K562 (cell line): ENCODE measurements around the gene ZNF490. TPM values are rescaled to one million over a fixed set of nuclear protein-coding genes. Genes with fewer than 3 reads are reported as not detected.

ENCODE experiments used
- ATAC-seq: fragments of 200-7000 bp; cut with Tn5 transposase; 3 replicates; pipeline ENCODE4 v1.9.1; 2020; ENCODE audit warnings: moderate library complexity
- BruUV-seq: library from RNA; stranded (reverse); fragments of 400-500 nt; replicated peaks from 2 replicates; lab custom pipeline; 2021; lab: Mats Ljungman, UMichigan
- CTCF ChIA-PET: fragments of 300-600 bp; formaldehyde crosslinking; extraction: SDS; loops from one replicate; lab custom pipeline; 2021; ENCODE audit warnings: low intra/inter-chr PET ratio; lab: Yijun Ruan, JAX
- POLR2A ChIA-PET: fragments of 300-600, 350-650 bp; sonication (Branson Sonifier 250); formaldehyde crosslinking; extraction: SDS; loops from one replicate; lab custom pipeline; 2021; ENCODE audit warnings: antibody characterized with exemption, inconsistent platforms; lab: Yijun Ruan, JAX
- DNase-seq, 4 experiments: peaks; one replicate each; pipeline versions ENCODE4 v3.0.0 to v3.0.0-alpha.2; 2011 to 2018; ENCODE audit warnings: low spot score in 3 of 4, mixed read lengths in 3 of 4; ENCODE audit errors: extremely low read depth in 1 of 4
- FAIRE-seq: peaks from 2 replicates; lab custom pipeline; 2011; peaks lifted over from hg19 to GRCh38; lab: Jason Lieb, UNC
- H2AFZ ChIP-seq: 2 replicates; pipeline ENCODE4 v1.6.0; 2011; ENCODE audit warnings: low read depth, low read length, control low read depth, inconsistent platforms
- H3K27ac ChIP-seq: fragments of 200-600 bp; 3 replicates; pipeline ENCODE4 v1.8.0; 2011; ENCODE audit warnings: low read depth, mild to moderate bottlenecking, control low read depth, inconsistent platforms, low read length, moderate library complexity, mixed read lengths; ENCODE audit errors: extremely low read depth
- H3K27me3 ChIP-seq, 2 experiments: fragments of 300-600 bp in 1 of 2; 2 replicates in 1 of 2; 3 replicates in 1 of 2; pipeline versions ENCODE4 v1.6.0 to v1.8.0; 2011; ENCODE audit warnings: inconsistent platforms in 2 of 2, low read length in 2 of 2, mild to moderate bottlenecking in 1 of 2, mixed read lengths in 1 of 2, moderate library complexity in 1 of 2; ENCODE audit not compliant: control insufficient read depth in 2 of 2, insufficient read depth in 2 of 2
- H3K36me3 ChIP-seq: fragments of 300-600 bp; 3 replicates; pipeline ENCODE4 v1.8.0; 2011; ENCODE audit warnings: mild to moderate bottlenecking, low read length, inconsistent platforms; ENCODE audit not compliant: control insufficient read depth, insufficient read depth
- H3K4me1 ChIP-seq, 2 experiments: fragments of 200-600 bp in 1 of 2; replicated peaks in 1 of 2; 2 replicates in 1 of 2; 3 replicates in 1 of 2; pipeline versions ENCODE4 v1.5.1 to v1.8.0; 2011; ENCODE audit warnings: inconsistent platforms in 2 of 2, low read length in 2 of 2, mild to moderate bottlenecking in 1 of 2, mixed read lengths in 1 of 2, moderate library complexity in 1 of 2; ENCODE audit not compliant: control insufficient read depth in 2 of 2, insufficient read depth in 2 of 2
- H3K4me2 ChIP-seq: 2 replicates; pipeline ENCODE4 v1.6.1; 2011; ENCODE audit warnings: low read length, control low read depth, inconsistent platforms, mixed read lengths; ENCODE audit not compliant: insufficient read depth
- H3K4me3 ChIP-seq: fragments of 200-600 bp; sonication (generic), shearing (Covaris generic); 2 replicates; pipeline ENCODE4 v1.5.1; 2016; ENCODE audit warnings: control low read depth, inconsistent platforms
- H3K79me2 ChIP-seq: fragments of 200-600 bp; 3 replicates; pipeline ENCODE4 v1.8.0; 2011; ENCODE audit warnings: low read length, inconsistent platforms; ENCODE audit not compliant: control insufficient read depth, insufficient read depth
- H3K9ac ChIP-seq, 2 experiments: 2 replicates each; pipeline versions ENCODE4 v1.6.0 to v1.6.1; 2011; ENCODE audit warnings: low read depth in 2 of 2, low read length in 2 of 2, control low read depth in 1 of 2, inconsistent platforms in 1 of 2, mild to moderate bottlenecking in 1 of 2, mixed read lengths in 1 of 2; ENCODE audit not compliant: insufficient read depth in 1 of 2
- H3K9me1 ChIP-seq: one replicate; pipeline ENCODE4 v1.6.0; 2011; ENCODE audit warnings: inconsistent platforms, mild to moderate bottlenecking, low read length, moderate library complexity; ENCODE audit not compliant: control insufficient read depth, insufficient read depth
- H3K9me3 ChIP-seq: replicated peaks from 2 replicates; pipeline ENCODE4 v1.5.1; 2011; ENCODE audit warnings: low read depth, low read length, inconsistent platforms; ENCODE audit not compliant: control insufficient read depth, insufficient read depth
- H4K20me1 ChIP-seq: replicated peaks from 2 replicates; pipeline ENCODE4 v1.6.1; 2011; ENCODE audit warnings: low read length, inconsistent platforms, mixed read lengths; ENCODE audit not compliant: control insufficient read depth, insufficient read depth
- CHCHD3 ChIP-seq: fragments of 250-450 bp; sonication (Bioruptor Pico); IDR thresholded peaks from 2 replicates; pipeline ENCODE4 v2.1.2; 2022; ENCODE audit warnings: mild to moderate bottlenecking
- DPF2 ChIP-seq: fragments of 450-650 bp; IDR thresholded peaks from 2 replicates; pipeline ENCODE4 v1.6.1; 2016
- ELF2 ChIP-seq: fragments of 250-450 bp; sonication (Bioruptor Pico); IDR thresholded peaks from 2 replicates; pipeline ENCODE4 v1.5.0; 2021; ENCODE audit warnings: mild to moderate bottlenecking
- ESRRB ChIP-seq: fragments of 250-450 bp; sonication (Bioruptor Pico); IDR thresholded peaks from 2 replicates; pipeline ENCODE4 v1.5.0; 2020; ENCODE audit warnings: mild to moderate bottlenecking, moderate library complexity, borderline replicate concordance
- MAFF ChIP-seq: IDR thresholded peaks from 2 replicates; pipeline ENCODE4 v1.6.1; 2012; ENCODE audit warnings: low read length, improper control_type of control experiment
- MAFK ChIP-seq: IDR thresholded peaks from 2 replicates; pipeline ENCODE4 v1.6.1; 2011; ENCODE audit warnings: low read length, improper control_type of control experiment
- MCM2 ChIP-seq: fragments of 450-650 bp; IDR thresholded peaks from 2 replicates; pipeline ENCODE4 v1.6.1; 2017; ENCODE audit warnings: low read depth, mild to moderate bottlenecking
- NFIC ChIP-seq: fragments of 450-650 bp; IDR thresholded peaks from 2 replicates; pipeline ENCODE4 v1.6.1; 2017; ENCODE audit warnings: mild to moderate bottlenecking, inconsistent platforms
- NR2C1 ChIP-seq, 2 experiments: fragments of 450-650 bp; IDR thresholded peaks; 2 replicates each; pipeline ENCODE4 v1.6.1; 2017; ENCODE audit warnings: mild to moderate bottlenecking in 2 of 2, antibody characterized with exemption in 1 of 2, inconsistent platforms in 1 of 2, missing compliant biosample characterization in 1 of 2, missing genetic modification characterization in 1 of 2
- NRF1 ChIP-seq, 2 experiments: fragments of 450-650 bp; IDR thresholded peaks in 1 of 2; conservative IDR thresholded peaks in 1 of 2; 2 replicates each; pipeline ENCODE4 v1.6.1; 2014; ENCODE audit warnings: mild to moderate bottlenecking in 2 of 2
- RBM34 ChIP-seq: fragments of 200-400 bp; formaldehyde crosslinking; IDR thresholded peaks from 2 replicates; pipeline ENCODE4 v1.6.1; 2018; ENCODE audit warnings: low read length, borderline replicate concordance; ENCODE audit not compliant: insufficient read depth
- TAF9B ChIP-seq: fragments of 450-650 bp; IDR thresholded peaks from 2 replicates; pipeline ENCODE4 v1.6.1; 2018; ENCODE audit warnings: mild to moderate bottlenecking; ENCODE audit not compliant: partially characterized antibody
- ZFP36 ChIP-seq: fragments of 150-350 bp; IDR thresholded peaks from 2 replicates; pipeline ENCODE4 v1.6.1; 2018; ENCODE audit warnings: low read length, low read depth; ENCODE audit not compliant: partially characterized antibody
- ZNF217 ChIP-seq: sonication (generic); formaldehyde crosslinking; IDR thresholded peaks from 2 replicates; pipeline ENCODE4 v1.8.0; 2022; ENCODE audit warnings: mild to moderate bottlenecking, missing genetic modification reagents
- WGBS: fragments of 100-300 bp; shearing (Covaris generic); methylation state at CpG from one replicate; pipeline ENCODE4 v1.1.6; 2016; ENCODE audit warnings: low coverage, mixed read lengths; ENCODE audit not compliant: insufficient coverage; ENCODE audit errors: missing lambda C conversion rate; 5-methylcytosine and 5-hydroxymethylcytosine counted together
- in situ Hi-C: fragments of 300-500 bp; cut with MboI; formaldehyde crosslinking; loops from 4 replicates; pipeline ENCODE4 v1.15.0; 2018; ENCODE audit warnings: inconsistent platforms, mixed read lengths
- intact Hi-C: fragments of 100-400 bp; cut with micrococcal nuclease; formaldehyde crosslinking; loops from 2 replicates; pipeline ENCODE4 v1.14.2; 2022
- polyA plus RNA-seq, 8 experiments: library from polyadenylated mRNA; depleted of rRNA in 4 of 8; stranded (reverse) in 5 of 8; unstranded in 3 of 8; fragments of >200 nt; fragmentation: Nextera tagmentation in 2 of 8; fragmentation: Illumina TruSeq in 1 of 8; extraction: Ambion mirVana in 2 of 8; extraction: Trizol in 1 of 8; gene quantifications; 2 replicates each; pipeline versions ENCODE4 v1.2.1 to v1.2.3, GENCODE V29; 2011 to 2014; ENCODE audit warnings: inconsistent platforms in 1 of 8, missing spikeins in 1 of 8
- total RNA-seq, 7 experiments: library from RNA; depleted of rRNA in 6 of 7; stranded (reverse); fragments of >200 nt in 6 of 7; fragmentation: Illumina TruSeq in 2 of 7; extraction: Trizol in 2 of 7; gene quantifications; 2 replicates each; pipeline versions ENCODE4 v1.2.1 to v1.2.3, GENCODE V29; 2011 to 2021; ENCODE audit warnings: low replicate concordance in 1 of 7
- TF ChIP-seq, protein P1 (sequence below): fragments of 450-650 bp; IDR thresholded peaks from 2 replicates; pipeline ENCODE4 v1.6.1; 2016; ENCODE audit warnings: low read depth, mild to moderate bottlenecking, moderate library complexity
- TF ChIP-seq, protein P2 (sequence below): fragments of 250-450 bp; sonication (Bioruptor Pico); IDR thresholded peaks from 2 replicates; pipeline ENCODE4 v1.6.1; 2021; ENCODE audit warnings: mild to moderate bottlenecking
- TF ChIP-seq, protein P3 (sequence below): fragments of 250-450 bp; sonication (Bioruptor Pico); IDR thresholded peaks from 2 replicates; pipeline ENCODE4 v1.5.0; 2021; ENCODE audit warnings: mild to moderate bottlenecking, borderline replicate concordance

ZNF490 gene
- total and polyA plus RNA-seq, 9 of the 15 experiments (the other 6 are each of a cell fraction or from before 2014, with no cell fraction given) = 0.90 to 8.3 (median 4.4) TPM

DNA sequence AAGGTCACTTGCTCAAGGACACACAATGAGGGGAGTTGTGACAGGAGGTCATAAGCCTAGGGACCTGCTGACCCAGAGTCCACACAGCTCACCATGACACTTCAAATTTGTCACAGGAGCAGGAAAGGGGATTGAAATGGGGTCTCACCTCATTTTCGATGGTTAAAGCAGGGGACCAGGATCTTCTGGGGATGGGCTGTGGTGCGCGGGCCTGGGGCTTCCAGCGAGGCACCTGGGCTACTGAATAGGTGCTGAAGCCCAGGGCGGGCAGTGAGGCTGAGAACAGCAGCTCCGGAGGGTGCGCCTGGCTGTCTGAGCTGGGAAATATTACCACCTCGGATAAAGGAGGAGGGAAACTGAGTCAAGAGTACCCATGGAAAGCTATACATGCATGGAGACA lies 44.9 kb upstream of the ZNF490 start (continued):
- no peak for TF ChIP-seq TAF9B
- TF ChIP-seq MCM2 = no peak
- no peak for TF ChIP-seq NR2C1 (IDR thresholded peaks at IDR 0.05)
- TF ChIP-seq NR2C1 (tag; IDR thresholded peaks at IDR 0.05) = no peak
- TF ChIP-seq CHCHD3 (CRISPR knock-in tag) = no peak
- no peak for TF ChIP-seq ZFP36
- TF ChIP-seq, protein P1, sequence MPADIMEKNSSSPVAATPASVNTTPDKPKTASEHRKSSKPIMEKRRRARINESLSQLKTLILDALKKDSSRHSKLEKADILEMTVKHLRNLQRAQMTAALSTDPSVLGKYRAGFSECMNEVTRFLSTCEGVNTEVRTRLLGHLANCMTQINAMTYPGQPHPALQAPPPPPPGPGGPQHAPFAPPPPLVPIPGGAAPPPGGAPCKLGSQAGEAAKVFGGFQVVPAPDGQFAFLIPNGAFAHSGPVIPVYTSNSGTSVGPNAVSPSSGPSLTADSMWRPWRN = no peak

DNA sequence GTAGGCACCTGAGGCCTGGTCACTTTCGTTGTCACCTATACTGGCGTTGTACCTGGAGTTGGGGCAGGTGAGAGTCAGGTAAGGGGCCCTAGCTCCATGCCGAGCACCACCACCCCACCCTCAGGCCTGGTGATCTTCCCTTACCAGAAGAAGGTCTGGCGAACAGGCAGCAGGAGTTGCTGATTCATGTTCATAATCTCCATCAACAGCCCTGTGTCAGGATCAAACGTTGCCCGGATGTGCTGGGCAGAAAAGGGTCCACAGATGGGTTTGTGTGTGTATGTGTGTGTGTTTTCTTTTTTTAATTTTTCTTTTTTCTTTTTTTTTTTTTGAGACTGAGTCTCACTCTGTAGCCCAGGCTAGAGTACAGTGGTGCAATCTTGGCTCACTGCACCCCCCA lies 41.6 kb upstream of the ZNF490 start:
- peaks cover 14% of the 10 kb centered on the region; the same call in 2 of the 3 replicates for H3K36me3 ChIP-seq
- no peak overlapping the region for H3K4me3 ChIP-seq
- no TSS peak for BruUV-seq
- ATAC-seq (no peak), FAIRE-seq (peak; percentile 81), DNase-seq (peak in 2 of 4 experiments; percentile 22 to 24)
- in situ Hi-C loops (no loop called here), intact Hi-C loops (no loop called here)
- ChIA-PET POLR2A (no interaction called here), CTCF (no interaction called here)
- peaks cover 4 to 25% of the 10 kb centered on the region in 2 experiments; a peak in 4 of 5 replicates for H3K4me1 ChIP-seq
- H3K4me2 ChIP-seq = no peak overlapping the region
- WGBS = 28% methylated on average over 6 of the region's 6 CpGs
- H2AFZ ChIP-seq = no peak overlapping the region
- no peaks in the 10 kb centered on the region for H3K9me3 ChIP-seq
- no peaks in the 10 kb centered on the region for H3K79me2 ChIP-seq
- 0 out of 4 replicates have a peak overlapping the region, but pooled peaks of 1 of the 2 experiments have one; percentile 8 for H3K9ac ChIP-seq
- H3K9me1 ChIP-seq = no peaks in the 10 kb centered on the region
- peak overlapping the region; percentile 33; the same call in 1 of the 3 replicates for H3K27ac ChIP-seq
- H4K20me1 ChIP-seq = no peaks in the 10 kb centered on the region
- no peaks in the 10 kb centered on the region for H3K27me3 ChIP-seq
- TF ChIP-seq, protein P2, sequence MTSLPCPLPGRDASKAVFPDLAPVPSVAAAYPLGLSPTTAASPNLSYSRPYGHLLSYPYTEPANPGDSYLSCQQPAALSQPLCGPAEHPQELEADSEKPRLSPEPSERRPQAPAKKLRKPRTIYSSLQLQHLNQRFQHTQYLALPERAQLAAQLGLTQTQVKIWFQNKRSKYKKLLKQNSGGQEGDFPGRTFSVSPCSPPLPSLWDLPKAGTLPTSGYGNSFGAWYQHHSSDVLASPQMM = no peak
- TF ChIP-seq NFIC (no peak), ESRRB (CRISPR knock-in tag) (no peak), ELF2 (CRISPR knock-in tag) (no peak), NRF1 (conservative IDR thresholded peaks at IDR 0.05 in 1 of 2, IDR thresholded peaks at IDR 0.05 in 1 of 2) (no peak), DPF2 (peak; percentile 51; the same call in 1 of the 2 replicates), RBM34 (no peak), MAFK (0 out of 2 replicates have a peak, but pooled peaks have one; percentile 4), ZNF217 (CRISPR knock-in tag) (no peak), MAFF (peak; percentile 6; the same call in 1 of the 2 replicates)
- TF ChIP-seq, protein P3, sequence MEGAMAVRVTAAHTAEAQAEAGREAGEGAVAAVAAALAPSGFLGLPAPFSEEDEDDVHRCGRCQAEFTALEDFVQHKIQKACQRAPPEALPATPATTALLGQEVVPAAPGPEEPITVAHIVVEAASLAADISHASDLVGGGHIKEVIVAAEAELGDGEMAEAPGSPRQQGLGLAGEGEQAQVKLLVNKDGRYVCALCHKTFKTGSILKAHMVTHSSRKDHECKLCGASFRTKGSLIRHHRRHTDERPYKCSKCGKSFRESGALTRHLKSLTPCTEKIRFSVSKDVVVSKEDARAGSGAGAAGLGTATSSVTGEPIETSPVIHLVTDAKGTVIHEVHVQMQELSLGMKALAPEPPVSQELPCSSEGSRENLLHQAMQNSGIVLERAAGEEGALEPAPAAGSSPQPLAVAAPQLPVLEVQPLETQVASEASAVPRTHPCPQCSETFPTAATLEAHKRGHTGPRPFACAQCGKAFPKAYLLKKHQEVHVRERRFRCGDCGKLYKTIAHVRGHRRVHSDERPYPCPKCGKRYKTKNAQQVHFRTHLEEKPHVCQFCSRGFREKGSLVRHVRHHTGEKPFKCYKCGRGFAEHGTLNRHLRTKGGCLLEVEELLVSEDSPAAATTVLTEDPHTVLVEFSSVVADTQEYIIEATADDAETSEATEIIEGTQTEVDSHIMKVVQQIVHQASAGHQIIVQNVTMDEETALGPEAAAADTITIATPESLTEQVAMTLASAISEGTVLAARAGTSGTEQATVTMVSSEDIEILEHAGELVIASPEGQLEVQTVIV (CRISPR knock-in tag) = no peak
